K562 (cell line): ENCODE measurements around the gene MALAT1. TPM values are rescaled to one million over a fixed set of nuclear protein-coding genes. Genes with fewer than 3 reads are reported as not detected.

Experiments
- CHD1 ChIP-seq: fragments of 200-600 bp; sonication (generic); IDR thresholded peaks from one replicate; pipeline ENCODE4 v1.6.1; 2012; ENCODE audit warnings: mild to moderate bottlenecking, moderate library complexity, low read length, inconsistent platforms
- ELF4 ChIP-seq: fragments of 450-650 bp; formaldehyde crosslinking; IDR thresholded peaks from 2 replicates; pipeline ENCODE4 v1.4.0; 2022; ENCODE audit warnings: missing genetic modification characterization
- HDAC1 ChIP-seq, 2 experiments: fragments of 450-650 bp; IDR thresholded peaks; 2 replicates each; pipeline ENCODE4 v1.6.1; 2016 to 2017; ENCODE audit warnings: inconsistent platforms in 1 of 2, mild to moderate bottlenecking in 1 of 2, moderate library complexity in 1 of 2
- KHSRP ChIP-seq: fragments of 450-650 bp; IDR thresholded peaks from 2 replicates; pipeline ENCODE4 v1.6.1; 2017
- MCM2 ChIP-seq: fragments of 450-650 bp; IDR thresholded peaks from 2 replicates; pipeline ENCODE4 v1.6.1; 2017; ENCODE audit warnings: low read depth, mild to moderate bottlenecking
- OTX1 ChIP-seq: fragments of 450-650 bp; formaldehyde crosslinking; IDR thresholded peaks from 2 replicates; pipeline ENCODE4 v1.4.0; 2022; ENCODE audit warnings: mild to moderate bottlenecking
- SIN3A ChIP-seq, 2 experiments: fragments of 150-350 bp in 1 of 2; IDR thresholded peaks; 2 replicates each; pipeline ENCODE4 v1.6.1; 2011 to 2016; ENCODE audit warnings: borderline replicate concordance in 2 of 2, low read depth in 2 of 2, low read length in 2 of 2, mild to moderate bottlenecking in 2 of 2, moderate library complexity in 2 of 2; ENCODE audit not compliant: control insufficient read depth in 1 of 2
- SMAD2 ChIP-seq: fragments of 150-350 bp; IDR thresholded peaks from 2 replicates; pipeline ENCODE4 v1.6.1; 2014; ENCODE audit warnings: low read depth, mild to moderate bottlenecking, low read length
- ZNF146 ChIP-seq: IDR thresholded peaks from one replicate; pipeline ENCODE4 v1.6.1; 2018; ENCODE audit warnings: missing compliant biosample characterization; ENCODE audit not compliant: unreplicated experiment
- polyA plus RNA-seq, 8 experiments: library from polyadenylated mRNA; depleted of rRNA in 4 of 8; stranded (reverse) in 5 of 8; unstranded in 3 of 8; fragments of >200 nt; fragmentation: Nextera tagmentation in 2 of 8; fragmentation: Illumina TruSeq in 1 of 8; extraction: Ambion mirVana in 2 of 8; extraction: Trizol in 1 of 8; gene quantifications; 2 replicates each; pipeline versions ENCODE4 v1.2.1 to v1.2.3, GENCODE V29; 2011 to 2014; ENCODE audit warnings: inconsistent platforms in 1 of 8, missing spikeins in 1 of 8
- total RNA-seq, 7 experiments: library from RNA; depleted of rRNA in 6 of 7; stranded (reverse); fragments of >200 nt in 6 of 7; fragmentation: Illumina TruSeq in 2 of 7; extraction: Trizol in 2 of 7; gene quantifications; 2 replicates each; pipeline versions ENCODE4 v1.2.1 to v1.2.3, GENCODE V29; 2011 to 2021; ENCODE audit warnings: low replicate concordance in 1 of 7
- TF ChIP-seq, protein P1 (sequence below): fragments of 450-650 bp; IDR thresholded peaks from 2 replicates; pipeline ENCODE4 v1.6.1; 2018; ENCODE audit not compliant: partially characterized antibody
- TF ChIP-seq, protein P2 (sequence below): fragments of 250-450 bp; sonication (Bioruptor Pico); IDR thresholded peaks from 2 replicates; pipeline ENCODE4 v1.4.0; 2020
- TF ChIP-seq, protein P3 (sequence below): fragments of 450-650 bp; formaldehyde crosslinking; IDR thresholded peaks from 2 replicates; pipeline ENCODE4 v1.4.0; 2020; ENCODE audit warnings: mild to moderate bottlenecking
- TF ChIP-seq, protein P4 (sequence below): fragments of 250-450 bp; sonication (Bioruptor Pico); IDR thresholded peaks from 2 replicates; pipeline ENCODE4 v1.4.0; 2020; ENCODE audit warnings: borderline replicate concordance

The MALAT1 gene
- total and polyA plus RNA-seq, 9 of the 15 experiments (the other 6 are each of a cell fraction or from before 2014, with no cell fraction given) = 363 to 8,715 (median 2,351) TPM

DNA sequence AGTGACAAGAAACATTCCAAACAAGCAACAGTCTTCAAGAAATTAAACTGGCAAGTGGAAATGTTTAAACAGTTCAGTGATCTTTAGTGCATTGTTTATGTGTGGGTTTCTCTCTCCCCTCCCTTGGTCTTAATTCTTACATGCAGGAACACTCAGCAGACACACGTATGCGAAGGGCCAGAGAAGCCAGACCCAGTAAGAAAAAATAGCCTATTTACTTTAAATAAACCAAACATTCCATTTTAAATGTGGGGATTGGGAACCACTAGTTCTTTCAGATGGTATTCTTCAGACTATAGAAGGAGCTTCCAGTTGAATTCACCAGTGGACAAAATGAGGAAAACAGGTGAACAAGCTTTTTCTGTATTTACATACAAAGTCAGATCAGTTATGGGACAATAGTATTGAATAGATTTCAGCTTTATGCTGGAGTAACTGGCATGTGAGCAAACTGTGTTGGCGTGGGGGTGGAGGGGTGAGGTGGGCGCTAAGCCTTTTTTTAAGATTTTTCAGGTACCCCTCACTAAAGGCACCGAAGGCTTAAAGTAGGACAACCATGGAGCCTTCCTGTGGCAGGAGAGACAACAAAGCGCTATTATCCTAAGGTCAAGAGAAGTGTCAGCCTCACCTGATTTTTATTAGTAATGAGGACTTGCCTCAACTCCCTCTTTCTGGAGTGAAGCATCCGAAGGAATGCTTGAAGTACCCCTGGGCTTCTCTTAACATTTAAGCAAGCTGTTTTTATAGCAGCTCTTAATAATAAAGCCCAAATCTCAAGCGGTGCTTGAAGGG lies 6.0 kb downstream of the MALAT1 start (continued):
- TF ChIP-seq, protein P1, sequence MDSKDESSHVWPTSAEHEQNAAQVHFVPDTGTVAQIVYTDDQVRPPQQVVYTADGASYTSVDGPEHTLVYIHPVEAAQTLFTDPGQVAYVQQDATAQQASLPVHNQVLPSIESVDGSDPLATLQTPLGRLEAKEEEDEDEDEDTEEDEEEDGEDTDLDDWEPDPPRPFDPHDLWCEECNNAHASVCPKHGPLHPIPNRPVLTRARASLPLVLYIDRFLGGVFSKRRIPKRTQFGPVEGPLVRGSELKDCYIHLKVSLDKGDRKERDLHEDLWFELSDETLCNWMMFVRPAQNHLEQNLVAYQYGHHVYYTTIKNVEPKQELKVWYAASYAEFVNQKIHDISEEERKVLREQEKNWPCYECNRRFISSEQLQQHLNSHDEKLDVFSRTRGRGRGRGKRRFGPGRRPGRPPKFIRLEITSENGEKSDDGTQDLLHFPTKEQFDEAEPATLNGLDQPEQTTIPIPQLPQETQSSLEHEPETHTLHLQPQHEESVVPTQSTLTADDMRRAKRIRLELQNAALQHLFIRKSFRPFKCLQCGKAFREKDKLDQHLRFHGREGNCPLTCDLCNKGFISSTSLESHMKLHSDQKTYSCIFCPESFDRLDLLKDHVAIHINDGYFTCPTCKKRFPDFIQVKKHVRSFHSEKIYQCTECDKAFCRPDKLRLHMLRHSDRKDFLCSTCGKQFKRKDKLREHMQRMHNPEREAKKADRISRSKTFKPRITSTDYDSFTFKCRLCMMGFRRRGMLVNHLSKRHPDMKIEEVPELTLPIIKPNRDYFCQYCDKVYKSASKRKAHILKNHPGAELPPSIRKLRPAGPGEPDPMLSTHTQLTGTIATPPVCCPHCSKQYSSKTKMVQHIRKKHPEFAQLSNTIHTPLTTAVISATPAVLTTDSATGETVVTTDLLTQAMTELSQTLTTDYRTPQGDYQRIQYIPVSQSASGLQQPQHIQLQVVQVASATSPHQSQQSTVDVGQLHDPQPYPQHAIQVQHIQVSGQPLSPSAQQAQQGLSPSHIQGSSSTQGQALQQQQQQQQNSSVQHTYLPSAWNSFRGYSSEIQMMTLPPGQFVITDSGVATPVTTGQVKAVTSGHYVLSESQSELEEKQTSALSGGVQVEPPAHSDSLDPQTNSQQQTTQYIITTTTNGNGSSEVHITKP = no peak
- peak; percentile 33 for TF ChIP-seq CHD1
- TF ChIP-seq ZNF146 (CRISPR knock-in tag) = no peak
- TF ChIP-seq KHSRP = peak; percentile 7; the same call in 1 of the 2 replicates
- TF ChIP-seq MCM2 = no peak
- TF ChIP-seq SMAD2 = no peak
- TF ChIP-seq SIN3A (IDR thresholded peaks at IDR 0.05; ENCODE audit: borderline replicate concordance in 2 of 2, control insufficient read depth in 1 of 2, low read depth in 2 of 2, low read length in 2 of 2) = peak in 1 of 2 experiments; percentile 30; a peak in 2 of 4 replicates
- peak; percentile 90 for TF ChIP-seq ELF4 (CRISPR knock-in tag)
- TF ChIP-seq, protein P2, sequence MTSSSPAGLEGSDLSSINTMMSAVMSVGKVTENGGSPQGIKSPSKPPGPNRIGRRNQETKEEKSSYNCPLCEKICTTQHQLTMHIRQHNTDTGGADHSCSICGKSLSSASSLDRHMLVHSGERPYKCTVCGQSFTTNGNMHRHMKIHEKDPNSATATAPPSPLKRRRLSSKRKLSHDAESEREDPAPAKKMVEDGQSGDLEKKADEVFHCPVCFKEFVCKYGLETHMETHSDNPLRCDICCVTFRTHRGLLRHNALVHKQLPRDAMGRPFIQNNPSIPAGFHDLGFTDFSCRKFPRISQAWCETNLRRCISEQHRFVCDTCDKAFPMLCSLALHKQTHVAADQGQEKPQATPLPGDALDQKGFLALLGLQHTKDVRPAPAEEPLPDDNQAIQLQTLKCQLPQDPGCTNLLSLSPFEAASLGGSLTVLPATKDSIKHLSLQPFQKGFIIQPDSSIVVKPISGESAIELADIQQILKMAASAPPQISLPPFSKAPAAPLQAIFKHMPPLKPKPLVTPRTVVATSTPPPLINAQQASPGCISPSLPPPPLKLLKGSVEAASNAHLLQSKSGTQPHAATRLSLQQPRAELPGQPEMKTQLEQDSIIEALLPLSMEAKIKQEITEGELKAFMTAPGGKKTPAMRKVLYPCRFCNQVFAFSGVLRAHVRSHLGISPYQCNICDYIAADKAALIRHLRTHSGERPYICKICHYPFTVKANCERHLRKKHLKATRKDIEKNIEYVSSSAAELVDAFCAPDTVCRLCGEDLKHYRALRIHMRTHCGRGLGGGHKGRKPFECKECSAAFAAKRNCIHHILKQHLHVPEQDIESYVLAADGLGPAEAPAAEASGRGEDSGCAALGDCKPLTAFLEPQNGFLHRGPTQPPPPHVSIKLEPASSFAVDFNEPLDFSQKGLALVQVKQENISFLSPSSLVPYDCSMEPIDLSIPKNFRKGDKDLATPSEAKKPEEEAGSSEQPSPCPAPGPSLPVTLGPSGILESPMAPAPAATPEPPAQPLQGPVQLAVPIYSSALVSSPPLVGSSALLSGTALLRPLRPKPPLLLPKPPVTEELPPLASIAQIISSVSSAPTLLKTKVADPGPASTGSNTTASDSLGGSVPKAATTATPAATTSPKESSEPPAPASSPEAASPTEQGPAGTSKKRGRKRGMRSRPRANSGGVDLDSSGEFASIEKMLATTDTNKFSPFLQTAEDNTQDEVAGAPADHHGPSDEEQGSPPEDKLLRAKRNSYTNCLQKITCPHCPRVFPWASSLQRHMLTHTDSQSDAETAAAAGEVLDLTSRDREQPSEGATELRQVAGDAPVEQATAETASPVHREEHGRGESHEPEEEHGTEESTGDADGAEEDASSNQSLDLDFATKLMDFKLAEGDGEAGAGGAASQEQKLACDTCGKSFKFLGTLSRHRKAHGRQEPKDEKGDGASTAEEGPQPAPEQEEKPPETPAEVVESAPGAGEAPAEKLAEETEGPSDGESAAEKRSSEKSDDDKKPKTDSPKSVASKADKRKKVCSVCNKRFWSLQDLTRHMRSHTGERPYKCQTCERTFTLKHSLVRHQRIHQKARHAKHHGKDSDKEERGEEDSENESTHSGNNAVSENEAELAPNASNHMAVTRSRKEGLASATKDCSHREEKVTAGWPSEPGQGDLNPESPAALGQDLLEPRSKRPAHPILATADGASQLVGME (CRISPR knock-in tag) = no peak
- TF ChIP-seq, protein P3, sequence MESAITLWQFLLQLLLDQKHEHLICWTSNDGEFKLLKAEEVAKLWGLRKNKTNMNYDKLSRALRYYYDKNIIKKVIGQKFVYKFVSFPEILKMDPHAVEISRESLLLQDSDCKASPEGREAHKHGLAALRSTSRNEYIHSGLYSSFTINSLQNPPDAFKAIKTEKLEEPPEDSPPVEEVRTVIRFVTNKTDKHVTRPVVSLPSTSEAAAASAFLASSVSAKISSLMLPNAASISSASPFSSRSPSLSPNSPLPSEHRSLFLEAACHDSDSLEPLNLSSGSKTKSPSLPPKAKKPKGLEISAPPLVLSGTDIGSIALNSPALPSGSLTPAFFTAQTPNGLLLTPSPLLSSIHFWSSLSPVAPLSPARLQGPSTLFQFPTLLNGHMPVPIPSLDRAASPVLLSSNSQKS = 0 out of 2 replicates have a peak, but pooled peaks have one; percentile 8
- 0 out of 4 replicates have a peak, but pooled peaks of 1 of the 2 experiments have one; percentile 0 for TF ChIP-seq HDAC1 (IDR thresholded peaks at IDR 0.05)
- TF ChIP-seq, protein P4, sequence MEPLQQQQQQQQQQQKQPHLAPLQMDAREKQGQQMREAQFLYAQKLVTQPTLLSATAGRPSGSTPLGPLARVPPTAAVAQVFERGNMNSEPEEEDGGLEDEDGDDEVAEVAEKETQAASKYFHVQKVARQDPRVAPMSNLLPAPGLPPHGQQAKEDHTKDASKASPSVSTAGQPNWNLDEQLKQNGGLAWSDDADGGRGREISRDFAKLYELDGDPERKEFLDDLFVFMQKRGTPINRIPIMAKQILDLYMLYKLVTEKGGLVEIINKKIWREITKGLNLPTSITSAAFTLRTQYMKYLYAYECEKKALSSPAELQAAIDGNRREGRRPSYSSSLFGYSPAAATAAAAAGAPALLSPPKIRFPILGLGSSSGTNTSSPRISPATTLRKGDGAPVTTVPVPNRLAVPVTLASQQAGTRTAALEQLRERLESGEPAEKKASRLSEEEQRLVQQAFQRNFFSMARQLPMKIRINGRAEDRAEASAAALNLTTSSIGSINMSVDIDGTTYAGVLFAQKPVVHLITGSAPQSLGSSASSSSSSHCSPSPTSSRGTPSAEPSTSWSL = no peak
- peak; percentile 92 for TF ChIP-seq OTX1 (CRISPR knock-in tag)
